Gastrocnemius medialis (tissue), 4 donors: ENCODE results near the gene SMYD2.

Experiments used
- CTCF ChIP-seq, 5 experiments: fragments of 450-650 bp in 3 of 5; fragments of 200-600 bp in 2 of 5; sonication (generic) in 2 of 5; IDR thresholded peaks in 4 of 5; conservative IDR thresholded peaks in 1 of 5; 1 replicate in 4 of 5; 2 replicates in 1 of 5; pipeline ENCODE4 v1.5.1; 2016 to 2019; ENCODE audit warnings: antibody characterized with exemption in 5 of 5, mild to moderate bottlenecking in 3 of 5, moderate library complexity in 3 of 5
- POLR2A ChIP-seq, 2 donors: fragments of 450-650 bp; IDR thresholded peaks; one replicate each; pipeline ENCODE4 v1.6.1; 2017; ENCODE audit warnings: antibody characterized with exemption in 2 of 2, mild to moderate bottlenecking in 2 of 2, moderate library complexity in 2 of 2

- TF ChIP-seq POLR2A (IDR thresholded peaks at IDR 0.05) (no peak), CTCF (IDR thresholded peaks at IDR 0.05 in 4 of 5, conservative IDR thresholded peaks at IDR 0.05 in 1 of 5) (no peak)
Measured at GRCh38 chr1:214338212-214338611, 57.3 kb downstream of the SMYD2 start.
